Right lobe of liver (tissue), 6 donors: ENCODE data around the gene SPPL3. TPM values are rescaled to one million over a fixed set of nuclear protein-coding genes. Genes with fewer than 3 reads are reported as not detected.

Experiments
- ATAC-seq, 4 donors: fragments of 200-7000 bp; cut with Tn5 transposase; one replicate each; pipeline ENCODE4 v1.9.1; 2020; ENCODE audit warnings: mild to moderate bottlenecking in 4 of 4, moderate library complexity in 4 of 4
- DNase-seq, 3 donors: peaks; one replicate each; pipeline ENCODE4 v3.0.0-alpha.2; 2020
- H3K27ac ChIP-seq, 3 donors: fragments of 200-600 bp; one replicate each; pipeline ENCODE4 v1.8.0; 2022
- H3K27me3 ChIP-seq, 2 donors: fragments of 200-600 bp; one replicate each; pipeline ENCODE4 v1.8.0; 2022
- H3K36me3 ChIP-seq, 4 donors: fragments of 200-600 bp; sonication (generic) in 1 of 4; one replicate each; pipeline versions ENCODE4 v1.5.1 to v1.8.0; 2017 to 2022; ENCODE audit warnings: control low read depth in 1 of 4
- H3K4me1 ChIP-seq, 4 donors: fragments of 200-600 bp; sonication (generic) in 1 of 4; one replicate each; pipeline versions ENCODE4 v1.5.1 to v1.8.0; 2017 to 2022; ENCODE audit warnings: control low read depth in 1 of 4
- H3K4me3 ChIP-seq, 3 donors: fragments of 200-600 bp; one replicate each; pipeline ENCODE4 v1.8.0; 2022
- H3K9me3 ChIP-seq, 4 donors: fragments of 200-600 bp; sonication (generic) in 1 of 4; one replicate each; pipeline versions ENCODE4 v1.5.1 to v1.8.0; 2017 to 2022; ENCODE audit warnings: control low read depth in 1 of 4
- CTCF ChIP-seq, 4 donors: fragments of 200-600 bp in 3 of 4; fragments of 450-650 bp in 1 of 4; IDR thresholded peaks; one replicate each; pipeline versions ENCODE4 v1.5.1 to v1.8.0; 2016 to 2022; ENCODE audit warnings: antibody characterized with exemption in 4 of 4, mild to moderate bottlenecking in 2 of 4
- POLR2A ChIP-seq: fragments of 450-650 bp; IDR thresholded peaks from one replicate; pipeline ENCODE4 v1.6.1; 2017; ENCODE audit warnings: antibody characterized with exemption, mild to moderate bottlenecking
- WGBS: methylation state at CpG from one replicate; pipeline ENCODE4 v1.1.6; 2018; ENCODE audit warnings: low coverage, low lambda C conversion rate; ENCODE audit not compliant: insufficient coverage; ENCODE audit errors: missing lambda C conversion rate; 5-methylcytosine and 5-hydroxymethylcytosine counted together
- intact Hi-C, 2 donors: fragments of 100-400 bp; cut with DNase I; formaldehyde crosslinking; loops; one replicate each; pipeline versions ENCODE4 v1.11.2 to v1.14.1; 2022
- total RNA-seq, 6 experiments: library from RNA; depleted of rRNA in 2 of 6; stranded (reverse); fragments of >200 nt in 2 of 6; fragmentation: NEBNext Ultra II Directional in 3 of 6; extraction: Animal tissue kit (Norgen Biotek cat#: 25700) in 3 of 6; gene quantifications; one replicate each; pipeline versions ENCODE4 v1.1.0 to v1.2.4, GENCODE V29; 2016 to 2023
- donor health status: DM: no; HTN: yes; CAD: no.
- donor health status: DM: no; HTN: no; CAD: no.
- donor health status: DM: no; HTN: no; CAD: no.
- donor health status: DM: no; HTN: yes; CAD: no.
- donor health status: DM: no; HTN: yes; CAD: no.

The SPPL3 gene
- total RNA-seq, 6 experiments from 2014 or later = 10.7 to 26.6 (median 16.9) TPM

DNA sequence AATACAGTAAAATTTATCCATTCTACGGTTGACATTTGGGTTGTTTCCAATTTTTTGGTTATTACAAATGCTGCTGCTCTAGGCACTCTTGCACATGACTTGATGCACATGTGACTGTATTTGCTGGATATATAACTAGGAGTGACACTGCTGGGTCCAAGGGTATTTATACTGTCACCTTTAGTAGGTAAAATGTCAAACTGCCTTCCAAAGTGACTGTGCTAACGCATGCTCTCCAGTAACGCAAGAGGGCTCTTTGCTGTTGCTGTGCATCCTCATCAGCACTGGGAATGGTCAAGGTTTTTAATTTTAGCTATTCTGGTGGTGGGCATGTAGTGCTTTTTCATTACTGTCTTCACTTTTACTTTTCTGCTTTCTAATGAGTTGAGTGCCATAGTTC lies 116.3 kb downstream of the SPPL3 start:
- 100% methylated on average over 1 of the region's 3 CpGs for WGBS
- no peak overlapping the region for H3K27ac ChIP-seq
- H3K4me3 ChIP-seq = no peak overlapping the region
- H3K9me3 ChIP-seq = no peaks in the 10 kb centered on the region
- no peaks in the 10 kb centered on the region for H3K4me1 ChIP-seq
- peaks cover 0 to 22% (median 0%) of the 10 kb centered on the region in 4 donors for H3K36me3 ChIP-seq
- no peaks in the 10 kb centered on the region for H3K27me3 ChIP-seq
- DNase-seq (no peak), ATAC-seq (no peak)
- intact Hi-C loops = no loop called here
- TF ChIP-seq POLR2A = no peak
- TF ChIP-seq CTCF (IDR thresholded peaks at IDR 0.05) = no peak

DNA sequence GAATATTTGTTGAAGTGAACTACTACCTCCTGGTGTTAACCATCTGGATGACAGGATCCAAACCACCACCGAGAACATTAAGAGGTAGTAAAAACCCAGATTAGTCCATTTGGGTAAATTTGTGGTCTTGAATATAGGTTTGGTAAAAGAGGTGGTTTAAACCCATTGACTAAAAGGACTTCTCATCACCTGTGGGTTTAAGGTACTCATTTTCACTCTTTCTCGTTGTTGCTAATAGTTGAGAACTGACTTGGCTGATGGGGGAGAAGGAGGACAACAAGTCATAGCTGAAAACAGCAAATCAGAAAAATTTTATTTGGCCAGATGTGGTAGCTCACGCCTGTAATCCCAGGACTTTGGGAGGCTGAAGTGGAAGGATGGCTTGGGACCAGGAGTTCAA lies 119.4 kb downstream of the SPPL3 start:
- no peak overlapping the region for H3K27ac ChIP-seq
- H3K4me1 ChIP-seq = no peaks in the 10 kb centered on the region
- H3K27me3 ChIP-seq = no peaks in the 10 kb centered on the region
- no peak overlapping the region for H3K4me3 ChIP-seq
- TF ChIP-seq CTCF (IDR thresholded peaks at IDR 0.05) (no peak), POLR2A (no peak)
- DNase-seq = no peak
- ATAC-seq = no peak
- peaks cover 0 to 29% (median 4%) of the 10 kb centered on the region in 4 donors for H3K36me3 ChIP-seq
- 85% methylated on average over 3 of the region's 3 CpGs for WGBS
- H3K9me3 ChIP-seq = no peaks in the 10 kb centered on the region
- intact Hi-C loops = no loop called here

DNA sequence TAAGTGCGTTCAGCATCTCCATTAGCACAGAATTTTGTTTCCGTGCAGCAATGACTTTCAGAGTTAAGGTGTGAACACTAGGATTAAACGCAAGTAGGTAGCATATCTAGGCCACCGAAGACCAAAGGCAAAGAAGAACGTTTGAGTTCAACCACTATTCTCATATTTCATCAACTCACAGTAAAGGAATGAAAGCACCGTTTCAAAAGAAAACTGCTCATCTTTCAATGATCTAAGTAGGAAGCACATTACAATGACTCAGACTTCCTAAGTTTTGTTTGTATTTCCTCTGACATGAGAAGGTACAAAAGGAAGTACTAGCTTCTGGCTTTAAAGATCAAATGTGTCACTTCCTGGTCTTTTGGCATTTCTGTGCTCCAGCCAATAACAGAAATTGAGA lies 121.0 kb downstream of the SPPL3 start:
- H3K27me3 ChIP-seq = no peaks in the 10 kb centered on the region
- H3K27ac ChIP-seq = no peak overlapping the region
- intact Hi-C loops = no loop called here
- no peaks in the 10 kb centered on the region for H3K4me1 ChIP-seq
- ATAC-seq = peak; percentile 23 to 79 (median 44)
- no peak for DNase-seq
- whole genome bisulfite sequencing = 68% methylated on average over 6 of the region's 6 CpGs
- no peak for TF ChIP-seq POLR2A
- no peak for TF ChIP-seq CTCF (IDR thresholded peaks at IDR 0.05)
- H3K36me3 ChIP-seq = peaks cover 0 to 29% (median 4%) of the 10 kb centered on the region in 4 donors
- H3K9me3 ChIP-seq = no peaks in the 10 kb centered on the region
- no peak overlapping the region for H3K4me3 ChIP-seq

DNA sequence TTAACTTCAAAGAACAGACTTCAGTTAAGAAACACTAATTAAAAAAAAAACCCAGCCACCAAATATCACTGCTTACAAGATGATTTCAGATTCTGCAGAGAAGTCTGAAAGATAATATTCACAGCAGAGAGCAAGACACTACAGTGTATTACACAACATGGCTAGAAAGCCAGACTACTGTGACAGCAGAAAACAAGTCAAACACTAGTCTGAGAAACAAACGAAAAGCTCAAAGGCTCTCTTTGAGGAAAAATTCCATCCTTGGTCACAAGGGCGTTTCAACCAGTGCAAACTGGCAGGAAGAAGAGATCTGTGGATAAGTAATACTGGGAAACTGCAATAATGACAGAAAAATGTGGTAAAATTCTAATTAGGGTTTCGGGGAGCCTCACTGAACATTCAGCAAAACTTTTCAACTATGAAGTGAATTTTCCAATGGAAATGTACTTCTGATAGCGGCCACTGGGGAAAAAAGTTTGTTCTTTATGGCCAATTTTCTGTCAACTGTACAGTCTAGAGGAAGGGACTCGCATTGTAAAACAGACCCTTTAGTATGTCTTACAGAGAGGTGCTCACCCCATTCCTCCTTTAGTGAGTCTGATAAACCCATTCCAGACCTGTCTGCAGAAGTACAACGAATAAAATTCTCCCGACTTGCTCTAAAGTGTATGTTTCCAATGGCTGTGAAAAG lies 128.2 kb downstream of the SPPL3 start:
- no peaks in the 10 kb centered on the region for H3K27me3 ChIP-seq
- no peak for ATAC-seq

More for the DNA sequence above, 128.2 kb downstream of the SPPL3 start:
- 88% methylated on average over 7 of the region's 7 CpGs for WGBS
- H3K27ac ChIP-seq = no peak overlapping the region
- intact Hi-C loops = no loop called here
- H3K36me3 ChIP-seq = peaks cover 0 to 11% (median 0%) of the 10 kb centered on the region in 4 donors
- DNase-seq = no peak
- TF ChIP-seq POLR2A (no peak), CTCF (IDR thresholded peaks at IDR 0.05) (no peak)
- H3K9me3 ChIP-seq = no peaks in the 10 kb centered on the region
- H3K4me3 ChIP-seq = no peak overlapping the region
- no peaks in the 10 kb centered on the region for H3K4me1 ChIP-seq
